Progenitor cell of endocrine pancreas (in vitro differentiated cells): ENCODE results near the gene STK10. TPM values are rescaled to one million over a fixed set of nuclear protein-coding genes. Genes with fewer than 3 reads are reported as not detected.

Source experiments
- DNase-seq: peaks from one replicate; pipeline ENCODE4 v3.0.0; 2021; ENCODE audit warnings: low spot score; ENCODE audit not compliant: unreplicated experiment
- H3K27ac Mint-ChIP-seq: 2 replicates; pipeline ENCODE4 v1.8.0; 2021; ENCODE audit warnings: mild to moderate bottlenecking, moderate library complexity, mixed read lengths
- H3K27me3 Mint-ChIP-seq: 2 replicates; pipeline ENCODE4 v1.8.0; 2021; ENCODE audit warnings: mixed read lengths
- H3K36me3 Mint-ChIP-seq: 2 replicates; pipeline ENCODE4 v1.8.0; 2022; ENCODE audit warnings: mixed read lengths; ENCODE audit not compliant: insufficient read depth
- H3K4me1 Mint-ChIP-seq: 2 replicates; pipeline ENCODE4 v1.8.0; 2021; ENCODE audit warnings: low read depth, mixed read lengths
- H3K4me3 Mint-ChIP-seq: 2 replicates; pipeline ENCODE4 v1.8.0; 2021; ENCODE audit warnings: low read depth, mild to moderate bottlenecking, moderate library complexity, mixed read lengths
- H3K9me3 Mint-ChIP-seq: 2 replicates; pipeline ENCODE4 v1.8.0; 2021; ENCODE audit warnings: low read depth, mixed read lengths
- CTCF ChIP-seq: fragments of 200-600 bp; sonication (generic); IDR thresholded peaks from one replicate; pipeline ENCODE4 v1.5.0; 2021; ENCODE audit warnings: antibody characterized with exemption, mild to moderate bottlenecking; ENCODE audit not compliant: unreplicated experiment
- total RNA-seq: library from RNA; stranded (reverse); gene quantifications from 2 replicates; pipeline ENCODE4 v1.2.1, GENCODE V29; 2021

The STK10 gene
- total RNA-seq, 1 donor from 2014 or later, result 18.1 TPM

- Mint-ChIP-seq H3K4me3 (no peak overlapping the region), H3K36me3 (no peaks in the 10 kb centered on the region), H3K4me1 (no peaks in the 10 kb centered on the region), H3K9me3 (no peaks in the 10 kb centered on the region), H3K27me3 (no peaks in the 10 kb centered on the region), H3K27ac (no peak overlapping the region)
- no peak for DNase-seq
- no peak for TF ChIP-seq CTCF
These were observed 172.7 kb downstream of the STK10 start for GRCh38 chr5:172015346-172015745.

DNA sequence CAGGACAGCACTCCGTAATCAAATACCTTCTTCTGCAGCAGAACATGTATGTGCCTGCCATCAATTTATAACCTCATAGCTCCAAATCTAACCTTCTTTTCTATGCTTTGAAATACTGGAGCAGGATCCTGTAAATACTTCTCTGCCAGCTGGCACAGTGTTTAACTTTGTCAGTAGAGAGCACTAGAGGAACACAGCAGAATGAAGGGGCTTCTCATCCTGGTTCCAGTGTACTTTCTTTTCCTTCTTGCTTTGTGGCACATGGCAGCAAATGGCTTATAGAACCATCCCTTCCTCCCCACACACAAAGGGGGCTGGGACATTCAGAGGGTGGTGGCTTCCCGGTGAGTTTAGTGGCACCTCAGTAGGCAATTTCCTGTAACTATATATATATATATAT lies 177.7 kb downstream of the STK10 start:
- no peaks in the 10 kb centered on the region for H3K27me3 Mint-ChIP-seq
- no peaks in the 10 kb centered on the region for H3K9me3 Mint-ChIP-seq
- H3K4me3 Mint-ChIP-seq, result no peak overlapping the region
- no peak overlapping the region for H3K27ac Mint-ChIP-seq
- peaks cover 12% of the 10 kb centered on the region for H3K4me1 Mint-ChIP-seq
- no peak for DNase-seq
- TF ChIP-seq CTCF, result no peak
- no peaks in the 10 kb centered on the region for H3K36me3 Mint-ChIP-seq

DNA sequence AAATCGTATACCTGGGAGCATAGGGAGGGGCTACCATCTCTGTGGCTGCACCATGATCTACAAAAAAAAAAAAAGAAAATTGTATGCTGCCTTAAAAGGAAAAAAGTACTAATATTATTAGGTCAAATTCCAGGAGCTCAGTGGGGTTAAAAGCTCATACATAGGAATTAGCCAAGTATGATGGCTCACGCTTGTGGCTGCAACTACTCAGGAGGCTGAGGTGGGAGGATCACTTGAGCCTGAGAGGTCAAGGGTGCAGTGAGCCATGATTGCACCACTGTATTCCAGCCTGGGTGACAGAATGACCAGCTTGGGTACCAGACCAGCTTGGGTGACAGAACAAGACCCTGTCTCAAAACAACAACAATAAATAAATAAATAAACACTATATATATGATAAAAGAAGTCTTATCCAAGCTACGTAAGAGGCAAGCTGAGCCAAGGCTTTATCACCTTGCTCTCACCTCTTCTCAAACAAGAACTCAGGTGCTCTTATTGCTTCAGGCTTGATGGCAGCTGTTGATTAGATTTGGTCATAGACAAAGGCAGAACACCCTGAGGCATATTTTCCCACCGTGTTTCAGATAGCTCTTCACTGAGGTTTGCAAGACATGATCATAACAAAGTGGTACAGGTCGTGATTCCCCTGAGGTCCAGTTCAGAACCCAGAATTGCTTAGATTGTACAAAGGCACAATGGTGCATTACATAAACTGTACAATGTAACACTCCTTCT lies 178.3 kb downstream of the STK10 start:
- Mint-ChIP-seq H3K27me3 (no peaks in the 10 kb centered on the region), H3K4me1 (peaks cover 18% of the 10 kb centered on the region), H3K27ac (no peak overlapping the region), H3K36me3 (no peaks in the 10 kb centered on the region), H3K4me3 (no peak overlapping the region), H3K9me3 (no peaks in the 10 kb centered on the region)
- no peak for DNase-seq
- TF ChIP-seq CTCF, result no peak

- no peaks in the 10 kb centered on the region for H3K27me3 Mint-ChIP-seq
- DNase-seq, result no peak
- H3K4me1 Mint-ChIP-seq, result peaks cover 20% of the 10 kb centered on the region
- no peak overlapping the region for H3K27ac Mint-ChIP-seq
- no peaks in the 10 kb centered on the region for H3K9me3 Mint-ChIP-seq
- no peak overlapping the region for H3K4me3 Mint-ChIP-seq
- no peaks in the 10 kb centered on the region for H3K36me3 Mint-ChIP-seq
- TF ChIP-seq CTCF, result no peak
These were observed 179.3 kb downstream of the STK10 start for GRCh38 chr5:172008689-172009141.

GRCh38 chr5:172008111-172008455 lies 179.9 kb downstream of the STK10 start:
- peaks cover 25% of the 10 kb centered on the region for H3K4me1 Mint-ChIP-seq
- DNase-seq, result no peak
- H3K27ac Mint-ChIP-seq, result no peak overlapping the region

More at GRCh38 chr5:172008111-172008455, 179.9 kb downstream of the STK10 start:
- no peaks in the 10 kb centered on the region for H3K27me3 Mint-ChIP-seq
- peak overlapping the region; percentile 97 for H3K4me3 Mint-ChIP-seq
- TF ChIP-seq CTCF, result no peak
- H3K9me3 Mint-ChIP-seq, result no peaks in the 10 kb centered on the region
- no peaks in the 10 kb centered on the region for H3K36me3 Mint-ChIP-seq
